Activated CD4-positive, alpha-beta T cell treated with anti-CD3 and anti-CD28 coated beads, Interleukin-2, amount 10 ng/mL, durations not matched to agents 24 days and 14 days (primary cell): ENCODE results near the gene PKNOX2. TPM values are rescaled to one million over a fixed set of nuclear protein-coding genes. Genes with fewer than 3 reads are reported as not detected.

Source experiments
- DNase-seq: peaks from one replicate; pipeline ENCODE4 v3.0.0; 2022
- H3K27ac Mint-ChIP-seq: one replicate; pipeline ENCODE4 v1.8.0; 2022; ENCODE audit warnings: mild to moderate bottlenecking, mixed read lengths
- H3K27me3 Mint-ChIP-seq: one replicate; pipeline ENCODE4 v1.8.0; 2022; ENCODE audit warnings: mixed read lengths
- H3K36me3 Mint-ChIP-seq: one replicate; pipeline ENCODE4 v1.8.0; 2022; ENCODE audit warnings: low read depth, mild to moderate bottlenecking, mixed read lengths
- H3K4me1 Mint-ChIP-seq: one replicate; pipeline ENCODE4 v1.8.0; 2021; ENCODE audit warnings: mixed read lengths
- H3K4me3 Mint-ChIP-seq: one replicate; pipeline ENCODE4 v1.8.0; 2022; ENCODE audit warnings: mild to moderate bottlenecking, moderate library complexity, mixed read lengths
- H3K9me3 Mint-ChIP-seq: one replicate; pipeline ENCODE4 v1.8.0; 2021; ENCODE audit warnings: mixed read lengths
- intact Hi-C: fragments of 100-400 bp; cut with micrococcal nuclease; formaldehyde crosslinking; loops from one replicate; pipeline ENCODE4 v1.15.1; 2023
- total RNA-seq: library from RNA; stranded (reverse); gene quantifications from 2 replicates; pipeline ENCODE4 v1.2.3, GENCODE V29; 2022

The PKNOX2 gene
- total RNA-seq, 1 donor from 2014 or later = not detected

DNA sequence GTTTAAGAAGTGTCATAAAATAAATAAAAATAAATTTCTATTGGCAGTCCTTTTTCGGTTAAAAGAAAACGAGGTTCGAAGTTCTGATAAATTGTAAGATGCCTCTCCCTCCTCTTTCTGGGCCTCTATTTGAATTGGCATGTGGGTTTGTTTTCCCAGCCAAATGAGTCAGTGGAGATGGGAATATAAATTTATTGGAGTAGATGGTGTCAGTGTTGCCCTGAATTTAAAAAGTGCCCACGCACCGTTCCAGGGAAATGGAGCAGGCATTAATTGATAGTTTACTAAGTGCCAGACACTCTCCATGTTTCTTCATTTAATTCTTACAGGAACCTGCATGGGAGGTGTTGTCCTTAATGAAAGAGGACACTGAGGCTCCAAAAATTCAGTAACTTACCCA is 212.3 kb downstream of the PKNOX2 start:
- Mint-ChIP-seq H3K36me3 (no peaks in the 10 kb centered on the region), H3K9me3 (no peaks in the 10 kb centered on the region), H3K4me3 (no peak overlapping the region), H3K4me1 (no peaks in the 10 kb centered on the region), H3K27ac (no peak overlapping the region), H3K27me3 (peaks cover 24% of the 10 kb centered on the region)
- no peak for DNase-seq
- intact Hi-C loops = no loop called here

DNA sequence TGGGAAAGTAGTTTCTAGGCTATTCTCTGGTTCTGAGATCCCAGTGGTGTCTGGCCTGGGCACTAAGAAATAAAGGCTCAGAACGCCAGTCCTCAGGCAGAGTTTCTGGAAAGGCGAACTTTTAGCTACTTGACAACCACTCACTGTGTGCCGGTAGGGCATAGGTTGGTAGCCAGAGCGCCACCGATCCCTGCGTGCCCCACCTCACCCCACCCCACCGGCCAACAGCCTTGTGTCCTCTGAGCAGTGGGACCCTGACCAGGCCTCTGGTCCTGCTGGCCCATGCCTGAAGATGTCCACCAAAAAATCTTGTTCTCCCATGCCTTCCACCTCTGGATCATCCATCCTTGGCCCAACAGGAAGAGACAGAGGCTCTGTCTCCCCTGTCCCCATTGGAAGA is 213.5 kb downstream of the PKNOX2 start:
- intact Hi-C loops = no loop called here
- Mint-ChIP-seq H3K36me3 (no peaks in the 10 kb centered on the region), H3K4me1 (no peaks in the 10 kb centered on the region), H3K4me3 (no peak overlapping the region), H3K9me3 (no peaks in the 10 kb centered on the region), H3K27ac (no peak overlapping the region), H3K27me3 (peaks cover 15% of the 10 kb centered on the region)
- no peak for DNase-seq

DNA sequence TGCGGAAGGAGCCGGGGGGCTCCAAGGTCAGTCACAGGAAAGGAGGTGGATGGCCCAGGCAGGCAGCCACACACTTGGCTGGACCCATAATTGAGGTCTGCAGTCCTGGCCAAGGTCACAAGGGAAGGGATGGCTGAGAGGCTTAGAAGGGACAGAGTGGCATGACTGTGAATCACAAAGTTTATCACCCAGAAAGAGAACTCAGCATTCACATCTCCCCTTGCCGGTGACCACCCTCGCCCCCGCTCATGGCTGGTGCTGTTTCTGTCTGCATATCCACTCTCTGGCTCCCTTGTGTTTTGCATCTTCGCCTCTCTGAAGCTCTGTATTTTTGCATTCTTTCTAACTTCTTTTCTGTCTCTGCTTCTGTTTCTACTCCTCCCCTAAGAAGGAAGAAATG is 214.0 kb downstream of the PKNOX2 start:
- no peaks in the 10 kb centered on the region for H3K9me3 Mint-ChIP-seq
- no peak overlapping the region for H3K27ac Mint-ChIP-seq
- intact Hi-C loops = no loop called here
- H3K4me3 Mint-ChIP-seq = no peak overlapping the region
- no peaks in the 10 kb centered on the region for H3K36me3 Mint-ChIP-seq
- no peak for DNase-seq
- peaks cover 15% of the 10 kb centered on the region for H3K27me3 Mint-ChIP-seq
- H3K4me1 Mint-ChIP-seq = no peaks in the 10 kb centered on the region

DNA sequence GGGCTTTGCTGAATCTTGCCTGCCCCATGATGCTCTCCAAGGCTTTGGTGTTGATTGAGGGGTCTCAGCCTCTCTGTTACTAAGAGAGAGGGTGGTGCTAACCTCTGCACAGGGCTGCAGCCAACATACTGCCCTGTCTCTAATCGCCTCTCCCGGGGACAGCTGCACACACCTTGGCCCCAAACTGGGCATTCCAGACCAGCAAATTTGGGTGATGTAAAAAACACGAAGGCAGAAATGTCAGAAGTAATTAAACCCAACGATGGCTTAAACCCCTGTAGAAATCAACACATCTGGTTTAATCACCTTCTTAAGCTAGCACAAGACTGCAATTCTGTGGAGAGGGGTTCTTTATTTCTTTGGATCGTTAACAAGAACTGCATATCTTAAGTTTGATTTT is 215.0 kb downstream of the PKNOX2 start:
- H3K27ac Mint-ChIP-seq = no peak overlapping the region
- intact Hi-C loops = no loop called here
- no peaks in the 10 kb centered on the region for H3K4me1 Mint-ChIP-seq
- H3K27me3 Mint-ChIP-seq = peaks cover 15% of the 10 kb centered on the region
- DNase-seq = no peak
- no peaks in the 10 kb centered on the region for H3K9me3 Mint-ChIP-seq
- H3K4me3 Mint-ChIP-seq = no peak overlapping the region
- H3K36me3 Mint-ChIP-seq = no peaks in the 10 kb centered on the region

DNA sequence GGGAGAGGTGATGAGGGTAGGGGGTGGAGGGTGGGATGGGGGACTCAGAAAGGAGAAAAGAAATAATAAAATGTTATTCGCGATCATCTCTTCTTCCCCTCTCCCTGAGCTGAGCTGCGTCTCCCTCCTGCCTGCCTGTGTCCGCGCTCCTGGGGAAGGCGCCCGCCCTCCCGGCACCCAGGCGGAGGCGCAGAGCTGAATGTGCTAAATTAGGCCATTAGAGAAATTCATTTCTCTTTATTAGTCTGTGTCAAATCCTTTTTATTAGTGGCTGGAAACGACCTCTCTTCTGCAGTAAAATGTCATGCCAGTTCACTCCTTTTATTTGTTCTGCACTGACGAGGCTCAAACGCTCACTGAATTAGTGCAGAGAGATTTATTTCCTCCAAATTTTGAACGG is 215.4 kb downstream of the PKNOX2 start:
- H3K4me1 Mint-ChIP-seq = no peaks in the 10 kb centered on the region
- no peaks in the 10 kb centered on the region for H3K36me3 Mint-ChIP-seq
- no peak overlapping the region for H3K27ac Mint-ChIP-seq
- peaks cover 13% of the 10 kb centered on the region for H3K27me3 Mint-ChIP-seq
- no peaks in the 10 kb centered on the region for H3K9me3 Mint-ChIP-seq
- no peak for DNase-seq
- intact Hi-C loops = no loop called here
- H3K4me3 Mint-ChIP-seq = no peak overlapping the region

DNA sequence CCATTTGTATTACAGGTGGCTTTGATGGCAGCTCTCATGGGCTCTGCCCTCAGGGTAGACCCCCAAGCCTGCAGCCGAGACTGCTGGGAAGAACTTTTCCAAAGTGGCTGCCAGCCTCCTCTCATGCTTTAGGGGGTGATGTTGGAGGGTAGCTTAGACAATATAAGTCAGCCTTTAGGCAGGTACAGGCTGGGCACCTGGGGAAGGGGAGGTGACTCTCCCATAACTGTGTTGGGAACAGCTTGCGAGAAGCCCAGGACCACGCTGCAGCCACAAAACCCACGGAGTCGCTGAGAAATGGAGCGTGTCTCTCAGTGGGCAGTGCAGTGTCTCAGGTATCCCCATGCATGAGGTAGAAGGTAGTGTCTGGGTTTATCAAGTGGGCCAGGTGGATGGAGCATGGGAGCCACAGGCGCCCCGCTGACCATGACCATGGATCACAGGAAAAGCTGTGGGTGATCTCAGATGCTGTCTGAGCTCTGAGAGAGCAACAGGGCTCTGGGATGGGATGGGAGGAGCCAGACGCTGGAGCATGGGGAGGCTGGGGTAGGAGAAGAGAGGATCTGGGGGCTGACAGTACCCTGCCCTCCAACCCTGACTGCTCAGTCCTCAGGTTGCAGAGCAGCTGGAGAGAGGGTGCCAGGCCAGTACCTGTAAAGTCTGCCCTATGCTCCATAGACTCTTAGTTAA is 216.3 kb downstream of the PKNOX2 start:
- no peaks in the 10 kb centered on the region for H3K4me1 Mint-ChIP-seq
- peaks cover 7% of the 10 kb centered on the region for H3K27me3 Mint-ChIP-seq
- H3K4me3 Mint-ChIP-seq = no peak overlapping the region
- no peaks in the 10 kb centered on the region for H3K36me3 Mint-ChIP-seq
- H3K27ac Mint-ChIP-seq = no peak overlapping the region
- H3K9me3 Mint-ChIP-seq = no peaks in the 10 kb centered on the region
- no peak for DNase-seq
- intact Hi-C loops = no loop called here

DNA sequence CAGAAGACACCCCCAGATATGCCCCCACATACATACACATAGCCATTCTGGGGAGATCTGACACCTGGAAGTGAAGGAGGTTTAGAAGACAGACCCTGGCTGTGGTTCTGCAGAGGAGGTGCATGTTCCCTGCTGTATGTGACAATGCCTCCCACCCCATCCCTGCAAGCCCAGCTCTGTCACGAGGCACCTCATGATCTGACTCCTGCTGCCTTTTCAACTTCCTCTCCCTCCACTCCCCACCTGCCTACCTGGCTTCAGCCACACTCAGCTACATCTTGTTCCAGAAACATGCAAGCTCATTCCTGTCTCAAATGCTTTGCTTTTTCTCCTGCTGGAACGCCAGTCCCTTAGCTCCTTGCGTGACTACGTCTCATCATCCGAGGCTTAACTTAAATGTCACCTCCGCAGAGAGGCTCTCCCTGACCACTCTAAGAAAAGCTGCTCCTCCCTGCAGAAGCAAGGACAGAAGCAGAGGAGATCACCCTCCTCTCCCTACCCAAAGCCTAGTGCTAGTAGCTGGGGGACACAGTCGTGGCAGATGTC is 217.0 kb downstream of the PKNOX2 start:
- H3K4me1 Mint-ChIP-seq = no peaks in the 10 kb centered on the region
- H3K4me3 Mint-ChIP-seq = no peak overlapping the region
- H3K27ac Mint-ChIP-seq = no peak overlapping the region
- H3K36me3 Mint-ChIP-seq = no peaks in the 10 kb centered on the region
- DNase-seq = no peak
- intact Hi-C loops = no loop called here
- no peaks in the 10 kb centered on the region for H3K9me3 Mint-ChIP-seq
- H3K27me3 Mint-ChIP-seq = peaks cover 3% of the 10 kb centered on the region

DNA sequence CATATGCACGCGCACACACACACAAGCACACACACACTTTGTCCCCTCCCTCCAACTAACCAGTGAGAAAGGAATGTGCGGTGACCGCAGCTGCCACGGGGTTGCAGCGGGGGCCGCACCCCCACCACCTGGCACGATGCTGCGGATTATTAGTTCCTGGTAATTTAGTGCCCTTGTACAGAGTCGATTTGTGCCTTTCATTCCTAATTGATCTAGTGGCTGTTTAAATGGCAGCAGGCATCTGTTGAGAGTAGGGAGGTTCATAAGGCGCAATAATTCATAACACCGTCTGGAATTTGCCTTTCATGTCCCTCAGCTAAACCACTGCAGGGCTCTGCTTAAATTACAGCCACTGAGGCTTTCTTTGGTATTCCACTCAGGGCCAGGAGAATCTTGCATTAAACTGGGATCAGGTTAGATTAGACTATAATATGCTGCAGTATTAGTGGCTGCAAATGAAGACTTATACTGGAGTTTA is 217.8 kb downstream of the PKNOX2 start:
- Mint-ChIP-seq H3K9me3 (no peaks in the 10 kb centered on the region), H3K27ac (no peak overlapping the region), H3K36me3 (no peaks in the 10 kb centered on the region), H3K27me3 (peaks cover 3% of the 10 kb centered on the region), H3K4me3 (no peak overlapping the region), H3K4me1 (no peaks in the 10 kb centered on the region)
- intact Hi-C loops = no loop called here
- no peak for DNase-seq

DNA sequence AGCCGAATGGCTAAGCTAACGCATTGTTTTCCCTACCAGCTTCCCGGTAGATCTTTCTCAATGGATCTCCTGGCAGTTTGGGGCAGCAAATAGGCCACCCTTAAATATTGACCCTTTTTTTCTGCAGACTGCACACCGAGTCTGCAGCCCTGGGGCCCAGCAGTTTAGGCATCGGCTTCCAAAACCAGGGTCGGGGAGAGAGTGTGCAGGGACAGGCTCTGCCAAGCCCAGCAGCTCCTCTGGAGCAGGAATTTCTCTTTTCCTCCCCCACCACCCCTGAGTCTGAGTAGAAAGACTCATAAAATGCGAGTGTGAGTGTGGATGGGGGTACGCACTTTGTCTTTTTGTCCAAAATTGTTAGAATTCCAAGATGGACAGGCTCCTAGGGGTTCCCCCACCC is 218.3 kb downstream of the PKNOX2 start:
- Mint-ChIP-seq H3K27ac (no peak overlapping the region), H3K4me1 (no peaks in the 10 kb centered on the region), H3K27me3 (peaks cover 3% of the 10 kb centered on the region), H3K4me3 (no peak overlapping the region), H3K9me3 (no peaks in the 10 kb centered on the region), H3K36me3 (no peaks in the 10 kb centered on the region)
- no peak for DNase-seq
- intact Hi-C loops = no loop called here

DNA sequence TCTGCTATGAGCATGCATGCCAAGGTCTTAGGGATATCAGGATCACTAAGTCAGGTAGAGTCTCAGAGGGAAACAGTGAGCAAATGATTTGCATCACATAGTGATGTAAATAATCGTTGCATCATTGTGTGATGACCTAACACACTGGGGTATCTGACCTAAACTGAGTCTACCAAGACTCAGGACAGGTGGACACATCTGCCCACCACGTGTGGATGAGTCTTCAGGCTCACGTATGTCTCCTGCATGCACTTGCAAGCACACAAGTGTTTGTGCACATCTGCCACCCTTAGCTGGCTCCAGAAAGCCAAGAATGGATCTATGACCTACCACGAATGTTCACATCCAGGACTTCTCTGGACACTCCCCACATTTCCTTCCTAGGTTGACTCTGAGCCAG is 220.3 kb downstream of the PKNOX2 start:
- Mint-ChIP-seq H3K27me3 (no peaks in the 10 kb centered on the region), H3K36me3 (no peaks in the 10 kb centered on the region), H3K4me3 (no peak overlapping the region), H3K27ac (no peak overlapping the region), H3K9me3 (no peaks in the 10 kb centered on the region), H3K4me1 (no peaks in the 10 kb centered on the region)
- intact Hi-C loops = no loop called here
- no peak for DNase-seq

DNA sequence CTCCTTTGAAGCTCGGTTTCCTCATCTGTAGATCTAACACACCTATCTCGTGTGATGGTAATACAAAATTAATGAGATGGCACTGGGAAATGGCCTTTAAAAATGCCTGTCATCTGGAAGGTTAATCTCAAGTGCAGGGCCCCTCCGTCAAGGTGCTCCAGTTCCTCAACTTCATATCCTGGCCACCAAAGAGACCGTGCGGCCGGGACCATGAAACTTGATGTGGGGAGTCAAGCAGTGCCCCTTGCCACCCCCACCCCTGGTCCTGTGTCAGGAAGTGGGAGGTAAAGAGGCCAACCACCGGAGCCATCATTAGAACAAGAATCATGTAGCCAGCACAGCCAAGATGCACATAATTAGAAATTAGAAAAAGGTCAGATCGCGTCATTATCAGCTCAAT is 223.3 kb downstream of the PKNOX2 start:
- intact Hi-C loops = no loop called here
- no peak overlapping the region for H3K4me3 Mint-ChIP-seq
- no peak for DNase-seq
- no peaks in the 10 kb centered on the region for H3K36me3 Mint-ChIP-seq
- no peak overlapping the region for H3K27ac Mint-ChIP-seq
- H3K27me3 Mint-ChIP-seq = peaks cover 5% of the 10 kb centered on the region
- H3K9me3 Mint-ChIP-seq = no peaks in the 10 kb centered on the region
- H3K4me1 Mint-ChIP-seq = no peaks in the 10 kb centered on the region

DNA sequence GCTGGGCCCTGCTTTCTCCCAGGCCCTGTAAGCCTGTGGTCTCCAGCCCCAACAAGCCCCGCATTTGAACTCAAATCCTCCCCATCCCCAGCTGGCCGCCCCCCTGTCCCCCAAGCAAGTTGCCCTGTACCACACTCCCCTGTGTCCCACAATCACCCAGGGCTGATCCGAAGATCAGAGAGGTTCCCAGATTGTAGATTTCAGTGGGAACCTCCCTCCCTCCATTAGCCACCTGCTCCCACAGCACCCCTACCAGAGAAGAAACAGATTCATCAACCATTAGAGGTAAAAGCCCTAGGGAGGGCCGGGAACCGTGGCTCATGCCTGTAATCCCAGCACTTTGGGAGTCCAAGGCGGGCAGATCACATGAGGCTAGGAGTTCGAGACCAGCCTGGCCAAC is 224.1 kb downstream of the PKNOX2 start:
- no peak for DNase-seq
- Mint-ChIP-seq H3K36me3 (no peaks in the 10 kb centered on the region), H3K27me3 (peaks cover 11% of the 10 kb centered on the region), H3K4me1 (no peaks in the 10 kb centered on the region), H3K27ac (no peak overlapping the region), H3K9me3 (no peaks in the 10 kb centered on the region), H3K4me3 (no peak overlapping the region)
- intact Hi-C loops = no loop called here

DNA sequence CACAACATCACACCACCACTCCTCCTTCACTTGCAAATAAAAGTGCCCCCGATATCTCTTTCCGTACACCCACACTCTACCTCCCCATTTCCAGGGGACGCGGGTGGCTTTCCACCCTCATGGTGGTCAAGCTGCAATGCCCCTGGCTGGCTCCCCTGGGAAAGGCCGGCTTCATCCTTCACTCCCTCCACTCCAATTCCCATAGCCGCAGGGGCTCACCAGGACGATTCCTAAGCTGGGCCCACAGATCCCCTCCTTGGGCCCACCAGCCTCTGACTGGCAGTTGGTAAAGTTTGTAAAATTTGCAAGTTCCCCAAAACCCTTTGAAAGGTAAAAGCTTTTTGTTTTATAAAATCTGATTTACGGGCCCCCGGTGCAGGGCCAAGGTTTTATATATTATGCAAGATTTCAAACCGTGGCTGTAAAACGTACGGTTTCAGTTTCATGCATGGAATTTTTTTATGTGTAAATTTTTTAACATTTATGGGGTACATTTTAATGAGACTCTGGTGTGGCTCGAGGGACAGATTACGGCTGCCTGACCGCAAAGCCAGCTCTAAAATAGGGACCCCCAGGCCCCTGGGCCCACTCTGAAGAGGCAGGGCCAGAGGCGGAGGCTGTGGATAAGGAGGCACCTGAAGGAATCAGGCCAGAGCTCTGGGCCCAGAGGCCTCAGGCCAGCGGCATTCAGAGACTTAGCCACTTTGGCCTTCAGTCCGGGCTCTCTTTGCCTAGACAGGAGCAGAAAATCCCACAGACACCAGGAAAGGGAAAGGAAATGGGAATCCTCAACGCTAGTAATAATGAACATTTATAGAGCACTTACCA is 225.0 kb downstream of the PKNOX2 start:
- no peaks in the 10 kb centered on the region for H3K36me3 Mint-ChIP-seq

DNA sequence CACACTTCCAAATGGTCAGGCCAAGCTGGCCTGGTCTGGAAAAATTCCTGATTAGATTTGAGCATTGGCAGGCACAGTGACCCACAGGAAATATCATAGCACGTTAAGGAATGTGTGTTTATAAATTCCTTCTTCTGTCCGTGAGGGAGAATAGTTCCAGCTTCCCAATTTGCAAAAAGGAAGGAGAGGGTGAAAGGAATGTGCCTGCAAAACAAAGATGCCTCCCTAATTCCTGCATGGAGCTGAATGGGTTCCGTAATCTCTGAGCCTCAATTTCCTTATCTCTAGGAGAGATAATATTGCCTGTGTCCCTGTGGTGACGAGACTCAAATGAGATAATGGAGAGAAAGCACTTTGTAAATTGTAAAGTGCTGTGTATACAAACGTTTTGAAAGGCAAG is 226.4 kb downstream of the PKNOX2 start:
- Mint-ChIP-seq H3K4me3 (no peak overlapping the region), H3K27ac (no peak overlapping the region), H3K4me1 (no peaks in the 10 kb centered on the region), H3K27me3 (peaks cover 19% of the 10 kb centered on the region), H3K36me3 (no peaks in the 10 kb centered on the region), H3K9me3 (no peaks in the 10 kb centered on the region)
- intact Hi-C loops = no loop called here
- no peak for DNase-seq

More for the DNA sequence above, 225.0 kb downstream of the PKNOX2 start:
- H3K4me1 Mint-ChIP-seq = no peaks in the 10 kb centered on the region
- no peak overlapping the region for H3K27ac Mint-ChIP-seq
- H3K4me3 Mint-ChIP-seq = no peak overlapping the region
- no peaks in the 10 kb centered on the region for H3K9me3 Mint-ChIP-seq
- intact Hi-C loops = no loop called here
- no peak for DNase-seq
- H3K27me3 Mint-ChIP-seq = peaks cover 11% of the 10 kb centered on the region
